ENCODE data around the gene MLXIP.

GRCh38 chr12:122139266-122139665, 60.7 kb downstream of the MLXIP start:
- TF ChIP-seq REST (IDR thresholded peaks at IDR 0.05; ENCODE audit: low read depth) (no peak), TCF7L2 (IDR thresholded peaks at IDR 0.05; ENCODE audit: borderline replicate concordance, extremely low read depth, insufficient read depth, insufficient read length) (no peak)

Data from HCT116 (cell line).